Measurements from ENCODE around the gene DPY19L1. TPM values are rescaled to one million over a fixed set of nuclear protein-coding genes. Genes with fewer than 3 reads are reported as not detected.
"Not testable (repeated sequence)": the region's sequence is repeated elsewhere in the genome, so short reads cannot be mapped to it uniquely, and the experiment has no call there.

The DPY19L1 gene
- total RNA-seq, 4 donors from 2014 or later: 3.5 to 7.8 (median 5.0) TPM

DNA sequence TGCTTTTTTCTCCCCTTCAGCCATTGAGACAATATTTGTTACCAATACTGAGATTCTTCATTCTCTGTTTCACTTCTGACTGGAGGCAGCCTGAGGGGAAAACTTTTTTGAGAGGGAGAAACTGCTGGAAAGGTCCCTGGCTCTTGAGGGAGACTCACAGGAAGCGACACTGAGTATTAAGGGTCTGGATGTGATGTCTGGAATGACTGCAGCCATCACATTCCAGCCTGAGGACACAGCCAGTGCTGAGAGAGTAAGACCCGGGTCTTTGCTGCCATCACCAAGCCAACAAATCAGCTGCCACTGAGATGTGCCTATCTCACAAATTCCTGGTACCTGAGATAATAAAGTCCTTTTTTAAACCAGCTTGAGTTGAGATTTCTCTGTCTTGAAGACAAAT is 157.4 kb downstream of the DPY19L1 start:
- no peak for DNase-seq
- H3K9me3 ChIP-seq: no peaks in the 10 kb centered on the region
- in situ Hi-C loops (cut with MboI; ENCODE audit: low sequenced_read_pairs in 4 of 4): no loop called here
- no peaks in the 10 kb centered on the region for H3K36me3 ChIP-seq
- TF ChIP-seq POLR2A (IDR thresholded peaks at IDR 0.05): no peak
- TF ChIP-seq, protein P1, sequence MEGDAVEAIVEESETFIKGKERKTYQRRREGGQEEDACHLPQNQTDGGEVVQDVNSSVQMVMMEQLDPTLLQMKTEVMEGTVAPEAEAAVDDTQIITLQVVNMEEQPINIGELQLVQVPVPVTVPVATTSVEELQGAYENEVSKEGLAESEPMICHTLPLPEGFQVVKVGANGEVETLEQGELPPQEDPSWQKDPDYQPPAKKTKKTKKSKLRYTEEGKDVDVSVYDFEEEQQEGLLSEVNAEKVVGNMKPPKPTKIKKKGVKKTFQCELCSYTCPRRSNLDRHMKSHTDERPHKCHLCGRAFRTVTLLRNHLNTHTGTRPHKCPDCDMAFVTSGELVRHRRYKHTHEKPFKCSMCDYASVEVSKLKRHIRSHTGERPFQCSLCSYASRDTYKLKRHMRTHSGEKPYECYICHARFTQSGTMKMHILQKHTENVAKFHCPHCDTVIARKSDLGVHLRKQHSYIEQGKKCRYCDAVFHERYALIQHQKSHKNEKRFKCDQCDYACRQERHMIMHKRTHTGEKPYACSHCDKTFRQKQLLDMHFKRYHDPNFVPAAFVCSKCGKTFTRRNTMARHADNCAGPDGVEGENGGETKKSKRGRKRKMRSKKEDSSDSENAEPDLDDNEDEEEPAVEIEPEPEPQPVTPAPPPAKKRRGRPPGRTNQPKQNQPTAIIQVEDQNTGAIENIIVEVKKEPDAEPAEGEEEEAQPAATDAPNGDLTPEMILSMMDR (IDR thresholded peaks at IDR 0.05 in 4 of 5, conservative IDR thresholded peaks at IDR 0.05 in 1 of 5): no peak
- H3K27ac ChIP-seq: no peak overlapping the region
- no peak for ATAC-seq
- H3K27me3 ChIP-seq: no peaks in the 10 kb centered on the region
- H3K4me1 ChIP-seq: no peaks in the 10 kb centered on the region
- no peak overlapping the region for H3K4me3 ChIP-seq
- intact Hi-C loops (cut with DNase I; ENCODE audit: low total_unique reads): no loop called here

DNA sequence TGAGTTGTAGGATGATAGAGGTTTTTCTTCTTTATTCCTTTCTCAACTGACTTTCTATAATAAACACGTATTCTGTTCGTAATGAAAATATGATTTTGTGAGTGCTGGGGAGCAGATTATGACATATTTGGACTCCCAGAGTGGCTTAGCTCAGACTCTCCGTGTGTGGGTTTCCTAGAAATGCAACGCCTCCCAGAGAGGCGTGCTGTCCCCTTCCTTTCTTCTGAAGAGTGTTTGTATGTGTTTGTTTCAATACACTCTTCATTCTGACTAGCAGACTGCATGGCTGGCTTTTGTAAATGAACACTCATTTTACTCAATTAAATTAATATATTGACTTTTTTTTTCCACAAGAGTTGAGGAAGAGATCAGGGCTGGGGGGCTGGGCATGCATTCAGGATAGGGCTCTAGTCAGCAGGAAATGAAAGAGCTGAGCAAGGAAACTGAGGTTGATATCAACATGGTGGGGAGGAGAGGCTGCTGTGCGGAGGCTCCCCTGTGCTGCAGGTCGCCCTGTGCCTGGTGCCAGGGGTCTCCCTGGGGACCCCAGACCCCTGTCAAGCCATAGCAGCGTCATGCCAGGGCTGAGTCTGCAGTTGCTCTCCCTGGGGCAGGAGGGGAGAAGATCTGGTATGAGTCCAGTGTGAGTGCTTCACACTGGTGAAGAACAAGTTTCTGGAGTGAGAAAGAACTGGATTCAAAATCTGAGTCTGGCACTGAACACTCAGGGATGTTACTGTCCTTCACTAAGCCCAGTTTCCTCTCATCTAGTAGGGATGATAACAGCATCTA is 158.1 kb downstream of the DPY19L1 start:
- in situ Hi-C loops (cut with MboI; ENCODE audit: low sequenced_read_pairs in 4 of 4); H3K27ac ChIP-seq; H3K4me1 ChIP-seq; DNase-seq; intact Hi-C loops (cut with DNase I; ENCODE audit: low total_unique reads); H3K9me3 ChIP-seq; H3K4me3 ChIP-seq; H3K27me3 ChIP-seq; ATAC-seq; H3K36me3 ChIP-seq: not testable (repeated sequence)

MicroRNA genes within 50 kb of the gene (microRNA counts, 767-probe panel; counts per million panel counts)
- microRNA hsa-miR-548n: 356 to 448 counts per million in 2 donors

Small RNAs within 50 kb of the gene (microRNA-seq; reads per million reads assigned to microRNA genes)
- gene MIR548N (ENCODE audit: borderline replicate concordance in 2 of 2): 0 reads per million in 2 donors

Other genes with a start within 250 kb of the DPY19L1 start
- not detected for gene TBX20, start 216.6 kb upstream of the DPY19L1 start, total RNA-seq